ENCODE results near the gene OR10Z1.

Gene OR10Z1, protein sequence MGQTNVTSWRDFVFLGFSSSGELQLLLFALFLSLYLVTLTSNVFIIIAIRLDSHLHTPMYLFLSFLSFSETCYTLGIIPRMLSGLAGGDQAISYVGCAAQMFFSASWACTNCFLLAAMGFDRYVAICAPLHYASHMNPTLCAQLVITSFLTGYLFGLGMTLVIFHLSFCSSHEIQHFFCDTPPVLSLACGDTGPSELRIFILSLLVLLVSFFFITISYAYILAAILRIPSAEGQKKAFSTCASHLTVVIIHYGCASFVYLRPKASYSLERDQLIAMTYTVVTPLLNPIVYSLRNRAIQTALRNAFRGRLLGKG

DNA sequence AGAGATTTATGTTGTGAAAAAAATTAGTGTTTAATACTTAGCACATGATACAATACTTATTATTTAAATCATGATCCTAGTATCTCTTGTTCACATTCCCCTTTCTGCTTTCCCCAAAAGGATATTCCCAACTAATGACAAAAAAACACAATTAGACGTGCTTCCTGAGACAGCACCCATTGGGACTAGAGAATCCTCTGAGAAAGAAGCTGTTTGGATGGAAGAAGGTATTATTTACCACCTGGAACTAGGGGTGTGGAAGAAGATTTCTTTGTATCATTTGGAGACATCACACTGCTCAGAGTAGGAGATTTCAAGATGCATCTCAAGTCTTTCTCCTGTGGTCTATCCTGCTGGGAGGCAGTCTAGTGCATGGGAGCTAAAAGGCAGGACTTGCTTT lies at the start of gene OR10Z1:
Gene OR10Z1, plus strand, starts transcription at position 301 of the 400 bp plus-strand sequence. CDS start 1,171 bp downstream, outside the sequence.
- TF ChIP-seq, protein P1, sequence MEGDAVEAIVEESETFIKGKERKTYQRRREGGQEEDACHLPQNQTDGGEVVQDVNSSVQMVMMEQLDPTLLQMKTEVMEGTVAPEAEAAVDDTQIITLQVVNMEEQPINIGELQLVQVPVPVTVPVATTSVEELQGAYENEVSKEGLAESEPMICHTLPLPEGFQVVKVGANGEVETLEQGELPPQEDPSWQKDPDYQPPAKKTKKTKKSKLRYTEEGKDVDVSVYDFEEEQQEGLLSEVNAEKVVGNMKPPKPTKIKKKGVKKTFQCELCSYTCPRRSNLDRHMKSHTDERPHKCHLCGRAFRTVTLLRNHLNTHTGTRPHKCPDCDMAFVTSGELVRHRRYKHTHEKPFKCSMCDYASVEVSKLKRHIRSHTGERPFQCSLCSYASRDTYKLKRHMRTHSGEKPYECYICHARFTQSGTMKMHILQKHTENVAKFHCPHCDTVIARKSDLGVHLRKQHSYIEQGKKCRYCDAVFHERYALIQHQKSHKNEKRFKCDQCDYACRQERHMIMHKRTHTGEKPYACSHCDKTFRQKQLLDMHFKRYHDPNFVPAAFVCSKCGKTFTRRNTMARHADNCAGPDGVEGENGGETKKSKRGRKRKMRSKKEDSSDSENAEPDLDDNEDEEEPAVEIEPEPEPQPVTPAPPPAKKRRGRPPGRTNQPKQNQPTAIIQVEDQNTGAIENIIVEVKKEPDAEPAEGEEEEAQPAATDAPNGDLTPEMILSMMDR (IDR thresholded peaks at IDR 0.05; ENCODE audit: control insufficient read depth, insufficient read depth, low read depth, low read length, missing control alignments): no peak
- DNase-seq (ENCODE audit: low read depth): no peak
- no peak within 1 kb of the TSS for H3K4me3 ChIP-seq (ENCODE audit: control insufficient read depth, low read depth, low read length)

- TF ChIP-seq, protein P1 (IDR thresholded peaks at IDR 0.05; ENCODE audit: control insufficient read depth, insufficient read depth, low read depth, low read length, missing control alignments): no peak
- no peak overlapping the region for H3K4me3 ChIP-seq (ENCODE audit: control insufficient read depth, low read depth, low read length)
- no peak for DNase-seq (ENCODE audit: low read depth)
These were observed 45.4 kb upstream of the OR10Z1 start for GRCh38 chr1:158559696-158560095.

DNA sequence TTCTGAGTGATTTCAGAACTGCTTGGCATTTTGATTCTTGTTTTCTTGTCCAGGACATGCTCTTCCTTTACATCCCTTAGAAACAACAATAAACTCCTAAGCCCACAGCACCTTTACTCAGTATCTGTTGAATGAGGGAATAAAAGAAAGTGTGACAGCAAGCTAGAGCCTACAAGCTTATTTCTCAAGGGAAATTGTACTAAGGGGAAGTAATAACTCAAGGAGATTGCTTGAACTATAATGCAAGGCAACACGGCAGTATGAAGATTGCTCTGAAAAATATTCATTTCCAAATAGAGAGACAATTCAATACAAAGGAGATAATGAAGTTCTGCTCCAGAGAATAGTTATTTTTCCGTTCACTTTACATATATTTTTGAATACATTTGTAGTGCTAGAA lies 41.2 kb upstream of the OR10Z1 start:
- DNase-seq (ENCODE audit: low read depth): no peak
- H3K4me3 ChIP-seq (ENCODE audit: control insufficient read depth, low read depth, low read length): no peak overlapping the region
- TF ChIP-seq, protein P1 (IDR thresholded peaks at IDR 0.05; ENCODE audit: control insufficient read depth, insufficient read depth, low read depth, low read length, missing control alignments): no peak

- no peak for DNase-seq (ENCODE audit: low read depth)
- TF ChIP-seq, protein P1 (IDR thresholded peaks at IDR 0.05; ENCODE audit: control insufficient read depth, insufficient read depth, low read depth, low read length, missing control alignments): no peak
- H3K4me3 ChIP-seq (ENCODE audit: control insufficient read depth, low read depth, low read length): no peak overlapping the region
These were observed 40.5 kb upstream of the OR10Z1 start for GRCh38 chr1:158564608-158565007.

DNA sequence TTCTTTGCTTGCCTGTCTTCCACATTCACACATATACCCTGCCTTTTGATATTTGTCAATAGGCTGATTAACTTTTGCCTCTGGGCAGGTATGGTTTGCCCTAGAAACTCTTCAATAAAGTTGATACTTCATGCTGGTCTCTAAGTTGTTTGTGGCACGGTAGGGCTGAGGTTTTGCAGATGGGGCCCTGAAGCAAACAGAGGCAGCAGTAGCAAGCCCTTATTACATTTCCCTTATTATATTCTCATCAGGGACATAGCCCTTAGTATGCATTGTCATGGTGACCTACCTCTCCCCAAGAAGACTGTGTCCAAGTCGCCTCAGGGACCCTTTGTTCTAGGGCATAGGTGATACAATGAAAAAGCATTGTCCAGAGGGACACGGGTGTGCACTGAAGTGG lies 34.6 kb upstream of the OR10Z1 start, which contains the start of gene OR6P1:
Gene OR6P1, minus strand, starts transcription at position 101 of the 400 bp plus-strand sequence. CDS start 6,976 bp downstream, outside the sequence.
- TF ChIP-seq, protein P1 (IDR thresholded peaks at IDR 0.05; ENCODE audit: control insufficient read depth, insufficient read depth, low read depth, low read length, missing control alignments): no peak
- DNase-seq (ENCODE audit: low read depth): no peak
- no peak within 1 kb of the TSS for H3K4me3 ChIP-seq (ENCODE audit: control insufficient read depth, low read depth, low read length)

DNA sequence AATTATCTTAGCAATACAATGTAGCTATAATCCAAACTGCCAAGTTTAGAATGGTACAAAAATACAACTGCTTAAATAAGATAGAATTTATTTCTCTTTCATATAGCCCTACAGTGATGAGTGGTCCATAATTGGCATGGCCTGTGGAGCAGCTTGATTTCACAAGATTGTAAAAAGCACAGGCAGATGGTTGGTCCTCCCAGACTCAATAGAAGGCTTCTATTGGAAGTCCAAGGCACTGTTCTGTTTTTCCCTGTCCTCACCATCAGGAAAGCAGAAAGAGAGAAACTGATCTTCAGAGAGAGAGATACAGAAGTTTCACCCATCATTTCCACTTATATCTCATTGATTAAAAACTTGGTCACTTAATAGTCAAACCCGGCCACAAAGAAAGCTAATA lies 32.8 kb upstream of the OR10Z1 start:
- no peak for DNase-seq (ENCODE audit: low read depth)
- TF ChIP-seq, protein P1 (IDR thresholded peaks at IDR 0.05; ENCODE audit: control insufficient read depth, insufficient read depth, low read depth, low read length, missing control alignments): no peak

More for the DNA sequence above, 32.8 kb upstream of the OR10Z1 start:
- no peak overlapping the region for H3K4me3 ChIP-seq (ENCODE audit: control insufficient read depth, low read depth, low read length)
